Activated naive CD8-positive, alpha-beta T cell treated with anti-CD3 and anti-CD28 coated beads, Interleukin-2, amount 10 ng/mL, durations not matched to agents 7 days and 5 days (primary cell): ENCODE data around the gene LEP. TPM values are rescaled to one million over a fixed set of nuclear protein-coding genes. Genes with fewer than 3 reads are reported as not detected.

Experiments used
- ATAC-seq: fragments of 150-1000 bp; cut with Tn5 transposase; one replicate; pipeline ENCODE4 v1.10.0; 2021; ENCODE audit warnings: low read depth, moderate library complexity
- POLR2A ChIA-PET: fragments of 350-600 bp; sonication (Branson Sonifier 250); formaldehyde crosslinking; loops from one replicate; lab custom pipeline; 2021; ENCODE audit warnings: antibody characterized with exemption; lab: Charles Lee
- DNase-seq: peaks from one replicate; pipeline ENCODE4 v3.0.0; 2021
- H3K27ac Mint-ChIP-seq: one replicate; pipeline ENCODE4 v1.8.0; 2022; ENCODE audit warnings: mild to moderate bottlenecking, mixed read lengths
- H3K27me3 Mint-ChIP-seq: one replicate; pipeline ENCODE4 v1.8.0; 2022; ENCODE audit warnings: mild to moderate bottlenecking, moderate library complexity, mixed read lengths
- H3K36me3 Mint-ChIP-seq: one replicate; pipeline ENCODE4 v1.8.0; 2021; ENCODE audit warnings: mild to moderate bottlenecking, mixed read lengths
- H3K4me1 Mint-ChIP-seq: one replicate; pipeline ENCODE4 v1.8.0; 2021; ENCODE audit warnings: mixed read lengths
- H3K4me3 Mint-ChIP-seq: one replicate; pipeline ENCODE4 v1.8.0; 2022; ENCODE audit warnings: mild to moderate bottlenecking, moderate library complexity, mixed read lengths
- H3K9me3 Mint-ChIP-seq: one replicate; pipeline ENCODE4 v1.8.0; 2021; ENCODE audit warnings: mixed read lengths
- total RNA-seq, 2 experiments: library from RNA; stranded (reverse); gene quantifications; one replicate each; pipeline ENCODE4 v1.2.3, GENCODE V29; 2021

The LEP gene
- total RNA-seq, 2 experiments from 2014 or later, result not detected

DNA sequence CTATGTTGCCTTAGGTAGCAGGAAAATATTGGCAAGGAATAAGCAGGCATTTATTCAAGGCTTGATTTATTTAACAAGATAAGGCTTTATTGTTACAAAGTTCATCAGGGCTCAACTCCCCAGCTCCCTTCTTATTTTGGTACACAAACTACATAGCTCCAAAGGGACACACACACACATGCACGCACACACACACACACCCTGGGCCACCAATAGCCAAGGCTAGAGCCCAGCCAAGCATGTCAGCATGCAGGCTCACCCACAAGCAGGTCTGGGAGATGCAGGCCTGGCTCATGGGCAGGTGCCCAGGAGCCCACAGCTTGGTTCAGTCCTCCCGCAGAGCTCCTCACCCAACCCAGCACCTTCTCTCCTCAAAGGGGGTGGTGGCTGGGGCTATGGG lies 23.4 kb downstream of the LEP start:
- Mint-ChIP-seq H3K27ac (no peak overlapping the region), H3K4me1 (no peaks in the 10 kb centered on the region)
- POLR2A ChIA-PET, result no interaction called here

DNA sequence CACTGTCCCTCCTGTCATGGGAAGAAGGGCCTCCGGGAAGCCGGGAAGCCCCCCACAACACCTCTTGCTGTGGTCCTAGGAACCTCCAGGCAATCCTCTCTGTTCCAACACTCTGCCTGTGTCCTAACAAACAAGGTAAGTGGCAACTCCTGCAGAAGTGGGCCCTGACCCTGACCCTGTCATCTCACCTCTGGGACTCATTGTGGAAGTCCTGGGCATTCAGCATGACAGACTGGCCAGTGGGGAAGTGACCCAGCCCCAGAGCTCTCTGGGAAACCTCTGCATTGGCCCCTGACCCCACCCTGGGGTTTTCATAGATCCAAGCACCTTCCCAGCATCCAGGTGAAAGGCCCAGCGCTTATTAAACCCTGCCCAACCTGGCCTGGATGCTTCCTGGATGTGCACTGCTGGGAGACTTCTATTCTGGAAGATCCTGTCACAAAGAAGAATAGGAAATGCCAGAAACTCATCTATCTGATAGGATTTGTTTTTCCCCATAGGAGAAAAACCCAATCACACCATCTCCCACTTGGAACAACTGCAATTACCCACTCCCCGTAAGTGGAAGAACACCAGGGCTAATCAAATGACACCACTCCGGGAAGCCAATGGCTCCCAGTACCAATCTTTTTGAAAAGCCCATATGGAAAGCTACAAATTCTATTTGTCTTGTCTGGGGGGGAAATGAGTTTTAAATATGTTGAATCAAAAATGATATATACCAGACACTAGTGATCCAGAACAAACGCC lies 24.3 kb downstream of the LEP start:
- POLR2A ChIA-PET, result no interaction called here
- ATAC-seq (no peak), DNase-seq (no peak)
- Mint-ChIP-seq H3K4me1 (no peaks in the 10 kb centered on the region), H3K9me3 (no peaks in the 10 kb centered on the region), H3K36me3 (no peaks in the 10 kb centered on the region), H3K27me3 (peaks cover 30% of the 10 kb centered on the region), H3K27ac (no peak overlapping the region), H3K4me3 (no peak overlapping the region)

More for the DNA sequence above, 23.4 kb downstream of the LEP start:
- ATAC-seq (no peak), DNase-seq (no peak)
- Mint-ChIP-seq H3K36me3 (no peaks in the 10 kb centered on the region), H3K9me3 (no peaks in the 10 kb centered on the region), H3K27me3 (peaks cover 23% of the 10 kb centered on the region), H3K4me3 (no peak overlapping the region)

DNA sequence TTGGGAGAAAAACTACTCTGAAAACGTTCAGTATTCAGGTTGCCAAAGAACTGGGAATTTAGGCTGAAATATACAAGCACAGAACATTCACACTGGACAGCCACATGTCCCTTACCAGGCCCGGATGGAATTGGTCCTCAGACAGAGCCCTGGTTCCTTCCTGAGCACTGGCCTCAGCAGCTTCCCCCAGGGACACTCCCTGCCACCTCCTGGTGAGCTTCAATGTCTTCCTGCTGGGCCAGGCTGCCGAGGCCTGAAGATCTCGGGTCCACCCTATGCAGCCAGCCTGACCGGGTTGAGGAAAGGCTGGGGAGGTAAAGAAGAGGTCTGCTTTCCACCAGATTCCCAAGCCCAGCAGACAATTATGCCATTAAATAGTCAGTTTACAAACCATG lies 24.8 kb downstream of the LEP start:
- ATAC-seq (no peak), DNase-seq (no peak)
- H3K4me3 Mint-ChIP-seq, result no peak overlapping the region
- H3K4me1 Mint-ChIP-seq, result no peaks in the 10 kb centered on the region
- no peaks in the 10 kb centered on the region for H3K36me3 Mint-ChIP-seq
- H3K9me3 Mint-ChIP-seq, result no peaks in the 10 kb centered on the region
- no peak overlapping the region for H3K27ac Mint-ChIP-seq
- H3K27me3 Mint-ChIP-seq, result peaks cover 35% of the 10 kb centered on the region
- POLR2A ChIA-PET, result no interaction called here

DNA sequence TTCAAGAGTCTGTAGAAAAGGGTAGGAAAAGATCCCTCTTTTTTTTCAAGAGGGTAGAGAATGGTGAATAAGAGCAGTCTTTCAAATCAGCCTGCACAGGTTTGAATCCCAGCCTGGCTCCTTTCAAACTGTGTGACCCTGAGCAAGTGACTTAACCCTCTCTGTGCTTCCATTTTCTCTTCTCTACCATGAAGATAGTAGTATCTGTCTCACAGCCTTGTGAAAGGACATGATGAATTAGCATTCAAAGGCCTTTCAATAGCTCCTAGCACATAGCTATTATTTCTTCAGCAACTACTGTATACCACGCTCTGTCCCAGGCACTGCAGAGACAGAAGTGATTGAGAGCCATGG lies 25.4 kb downstream of the LEP start:
- peaks cover 3% of the 10 kb centered on the region for H3K4me1 Mint-ChIP-seq
- ATAC-seq, result no peak
- POLR2A ChIA-PET, result no interaction called here
- peaks cover 40% of the 10 kb centered on the region for H3K27me3 Mint-ChIP-seq
- no peaks in the 10 kb centered on the region for H3K36me3 Mint-ChIP-seq
- no peak overlapping the region for H3K27ac Mint-ChIP-seq
- H3K4me3 Mint-ChIP-seq, result no peak overlapping the region
- DNase-seq, result no peak
- no peaks in the 10 kb centered on the region for H3K9me3 Mint-ChIP-seq

DNA sequence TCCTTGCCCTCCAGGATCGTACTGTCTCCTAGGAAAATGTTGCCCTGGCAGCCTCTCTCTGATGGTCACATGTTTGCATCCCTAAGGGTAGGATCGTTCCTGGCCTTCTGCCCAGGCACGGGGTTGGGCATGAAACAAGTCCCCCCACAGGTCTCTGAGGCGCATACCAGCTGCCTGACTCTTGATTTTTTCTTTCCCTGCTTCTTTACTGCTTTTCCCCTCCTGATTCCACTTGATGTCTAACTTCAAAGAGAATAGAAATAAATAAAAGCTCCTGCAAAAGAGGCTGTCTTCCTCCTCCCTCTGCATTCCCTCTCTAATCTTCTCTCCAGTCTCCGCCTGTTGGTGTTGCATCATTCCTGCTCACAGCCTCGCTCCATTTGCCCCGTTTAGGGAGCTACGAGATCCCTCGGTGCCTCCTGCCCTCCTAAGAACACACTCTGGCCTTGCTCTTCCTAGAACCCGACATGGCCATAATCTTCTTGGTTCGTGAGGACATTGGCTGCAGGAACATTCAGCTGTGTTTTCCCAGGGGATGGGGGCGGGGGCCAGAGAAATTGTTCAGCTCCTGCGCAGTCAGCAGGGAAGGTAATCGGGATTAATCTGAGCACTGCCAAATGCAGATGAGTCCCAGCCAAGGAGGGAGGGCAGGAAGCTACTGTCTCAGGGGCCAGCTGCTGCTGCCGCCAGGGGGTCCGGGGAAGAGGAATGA lies 26.0 kb downstream of the LEP start:
- POLR2A ChIA-PET, result no interaction called here
- ATAC-seq (no peak), DNase-seq (no peak)
- H3K27me3 Mint-ChIP-seq, result peaks cover 40% of the 10 kb centered on the region
- no peaks in the 10 kb centered on the region for H3K9me3 Mint-ChIP-seq
- H3K27ac Mint-ChIP-seq, result no peak overlapping the region
- peaks cover 3% of the 10 kb centered on the region for H3K4me1 Mint-ChIP-seq
- no peaks in the 10 kb centered on the region for H3K36me3 Mint-ChIP-seq
- no peak overlapping the region for H3K4me3 Mint-ChIP-seq

DNA sequence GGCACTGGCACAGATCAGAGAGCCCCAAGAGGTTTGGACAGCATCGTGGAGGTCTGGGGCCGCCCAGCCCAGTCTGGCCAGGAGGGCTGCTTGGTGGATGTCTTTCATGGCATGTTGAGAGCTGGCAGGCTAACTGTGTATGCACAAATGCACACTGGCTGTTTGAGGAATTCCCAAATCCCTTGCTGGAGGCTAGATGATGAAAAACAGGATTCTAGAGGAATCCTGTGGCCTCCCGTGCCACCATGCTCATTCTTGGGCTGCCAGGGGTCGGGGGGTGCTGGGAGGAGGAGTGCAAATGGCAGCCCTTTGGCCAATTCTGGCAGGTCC lies 26.5 kb downstream of the LEP start:
- Mint-ChIP-seq H3K27ac (no peak overlapping the region), H3K27me3 (peaks cover 44% of the 10 kb centered on the region), H3K9me3 (no peaks in the 10 kb centered on the region), H3K4me1 (peaks cover 3% of the 10 kb centered on the region), H3K4me3 (no peak overlapping the region), H3K36me3 (no peaks in the 10 kb centered on the region)
- no peak for DNase-seq
- ATAC-seq, result no peak
- POLR2A ChIA-PET, result no interaction called here

DNA sequence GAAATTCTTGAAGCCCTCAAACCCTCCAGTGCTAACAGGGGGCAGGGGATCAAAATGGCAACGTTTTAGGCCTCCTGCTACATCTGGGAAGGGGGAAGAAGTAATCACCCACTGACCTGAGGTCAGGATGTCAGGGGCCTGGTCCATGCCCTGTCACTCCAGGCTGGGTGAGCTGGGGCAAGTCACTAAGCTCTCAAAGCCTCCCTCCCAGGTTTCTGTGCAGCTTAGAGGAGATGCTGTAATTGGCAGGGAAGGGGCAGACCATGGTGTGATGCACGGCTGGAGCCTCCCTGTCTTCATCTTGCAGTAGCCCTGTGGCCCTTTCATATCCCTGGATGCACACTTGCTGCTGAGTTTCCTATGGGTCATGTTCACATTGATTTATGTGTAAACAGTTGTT lies 27.2 kb downstream of the LEP start:
- Mint-ChIP-seq H3K36me3 (no peaks in the 10 kb centered on the region), H3K9me3 (no peaks in the 10 kb centered on the region), H3K27me3 (peaks cover 49% of the 10 kb centered on the region), H3K4me3 (no peak overlapping the region), H3K4me1 (peaks cover 3% of the 10 kb centered on the region), H3K27ac (no peak overlapping the region)
- ATAC-seq (no peak), DNase-seq (no peak)
- POLR2A ChIA-PET, result no interaction called here

DNA sequence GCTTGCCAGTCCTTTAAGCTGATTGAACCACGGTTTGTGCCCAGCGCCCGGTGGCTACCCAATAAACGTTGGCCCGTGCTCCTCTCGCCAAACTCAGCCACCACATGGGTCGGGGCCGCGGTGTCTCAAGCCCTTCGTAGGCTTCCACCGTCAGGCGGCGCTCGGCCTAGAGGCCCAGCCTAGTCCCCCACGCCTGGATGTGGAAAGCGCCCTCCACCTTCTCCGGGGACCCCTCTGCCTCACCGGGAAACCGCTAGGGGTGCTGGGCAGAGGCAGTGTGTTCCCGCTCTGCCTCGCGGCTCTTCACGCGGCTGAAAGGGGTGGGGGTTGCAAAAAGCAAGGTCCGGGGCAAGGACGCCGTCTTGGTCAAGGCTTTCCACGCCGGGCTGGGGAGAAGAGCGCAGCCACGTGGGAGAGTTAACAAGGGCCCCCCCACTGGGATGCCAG lies 29.8 kb downstream of the LEP start:
- Mint-ChIP-seq H3K27ac (no peak overlapping the region), H3K9me3 (no peaks in the 10 kb centered on the region), H3K4me1 (peaks cover 3% of the 10 kb centered on the region), H3K4me3 (peak overlapping the region; percentile 70), H3K36me3 (no peaks in the 10 kb centered on the region), H3K27me3 (peaks cover 54% of the 10 kb centered on the region)
- ATAC-seq (peak; percentile 37), DNase-seq (no peak)
- POLR2A ChIA-PET, result no interaction called here

DNA sequence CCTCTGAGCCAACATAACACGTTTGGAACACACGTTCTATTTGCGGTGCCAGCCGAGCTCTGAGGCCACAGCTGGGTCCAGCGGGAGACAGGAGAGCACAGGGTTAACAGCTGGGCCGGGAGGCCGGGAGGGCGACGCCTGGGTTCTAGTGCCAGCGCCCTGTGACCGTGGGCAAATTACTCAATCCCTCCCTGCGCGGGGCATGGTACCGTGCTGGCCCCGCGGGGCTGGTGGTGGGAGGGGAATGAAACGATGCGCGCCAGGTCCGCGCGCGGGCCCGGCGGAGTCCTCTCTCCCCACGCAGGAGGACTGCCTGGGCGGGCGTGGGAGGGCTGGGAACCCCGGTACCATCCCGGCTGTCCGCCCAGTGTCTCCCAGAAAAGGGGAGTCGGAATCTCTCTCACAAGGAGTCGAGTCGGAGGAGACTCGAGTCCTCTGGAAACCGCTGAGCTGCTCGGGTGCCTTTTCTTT lies 30.4 kb downstream of the LEP start:
- ATAC-seq (peak; percentile 22), DNase-seq (no peak)
- Mint-ChIP-seq H3K36me3 (no peaks in the 10 kb centered on the region), H3K27me3 (peaks cover 48% of the 10 kb centered on the region), H3K27ac (no peak overlapping the region), H3K4me1 (peaks cover 6% of the 10 kb centered on the region), H3K4me3 (peak overlapping the region; percentile 70), H3K9me3 (no peaks in the 10 kb centered on the region)
- POLR2A ChIA-PET, result interaction anchor here (0.7 kb wide), 1 partner anchor 50 kb away, joined by 5 read pairs; no protein-coding TSS in a partner anchor

DNA sequence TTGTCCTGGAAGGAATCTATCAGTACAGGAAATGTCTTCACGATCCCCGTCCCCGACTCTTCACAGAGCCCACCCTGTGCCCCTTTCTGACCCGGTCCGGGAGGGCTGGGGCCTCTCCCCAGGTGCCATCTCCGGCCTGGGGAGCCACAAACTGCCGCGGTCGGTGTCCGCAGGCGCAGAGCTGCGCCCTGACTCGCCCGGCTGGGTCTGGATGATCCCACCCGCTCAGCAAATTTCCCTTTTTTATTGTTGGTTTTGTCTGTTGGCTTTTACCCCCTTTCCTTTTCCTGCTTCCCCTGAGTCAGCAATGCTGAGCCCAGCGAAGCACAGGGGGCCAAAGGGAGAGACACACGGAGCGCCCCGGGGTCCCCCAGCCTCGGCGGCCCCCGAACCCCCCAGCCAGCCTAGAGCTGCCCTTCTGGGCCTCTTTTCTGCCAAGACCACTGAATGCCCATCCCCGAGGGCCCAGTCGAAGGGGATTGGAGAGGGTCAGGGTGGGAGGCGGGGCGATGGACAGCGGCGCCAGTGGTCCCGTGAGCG lies 30.9 kb downstream of the LEP start:
- no peak overlapping the region for H3K27ac Mint-ChIP-seq
- POLR2A ChIA-PET, result interaction anchor here (0.7 kb wide), 1 partner anchor 49 kb away, joined by 5 read pairs; no protein-coding TSS in a partner anchor
- H3K9me3 Mint-ChIP-seq, result no peaks in the 10 kb centered on the region
- H3K36me3 Mint-ChIP-seq, result no peaks in the 10 kb centered on the region
- peaks cover 46% of the 10 kb centered on the region for H3K27me3 Mint-ChIP-seq
- peak overlapping the region; percentile 18 for H3K4me3 Mint-ChIP-seq
- peaks cover 6% of the 10 kb centered on the region for H3K4me1 Mint-ChIP-seq
- DNase-seq (no peak), ATAC-seq (no peak)

DNA sequence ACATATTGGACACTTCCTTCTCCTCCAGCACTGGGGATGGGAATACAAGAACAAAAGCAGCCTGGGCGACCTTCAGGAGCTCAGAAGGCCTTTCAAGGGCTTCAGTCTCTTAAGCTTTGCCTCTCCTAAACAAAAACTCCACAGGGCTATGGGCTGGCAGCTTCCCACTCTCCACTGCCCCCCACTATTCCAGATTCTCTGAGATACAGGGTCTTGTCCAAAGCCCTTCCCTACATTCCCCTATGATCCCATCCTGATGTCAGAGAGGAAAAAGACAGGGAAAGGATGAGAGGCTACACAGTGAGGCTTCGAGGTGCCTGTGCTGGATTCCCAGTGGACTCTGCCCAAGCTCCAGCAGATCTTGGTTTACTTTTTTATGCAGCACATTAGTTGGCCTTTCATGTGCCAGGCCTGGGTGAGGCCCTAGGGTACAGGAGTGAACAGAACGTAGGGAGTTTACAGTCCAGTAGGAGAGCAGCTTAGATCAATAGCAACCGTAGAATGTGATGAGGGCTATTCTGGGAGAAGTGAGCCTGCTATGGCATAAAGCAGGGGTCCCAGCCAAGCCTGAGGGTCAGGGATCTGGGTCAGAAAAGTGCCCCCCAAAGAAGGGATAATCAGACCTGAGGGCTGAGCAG lies 33.3 kb downstream of the LEP start:
- Mint-ChIP-seq H3K4me1 (peaks cover 6% of the 10 kb centered on the region), H3K27ac (no peak overlapping the region), H3K36me3 (no peaks in the 10 kb centered on the region), H3K4me3 (no peak overlapping the region), H3K27me3 (peaks cover 34% of the 10 kb centered on the region), H3K9me3 (peaks cover 4% of the 10 kb centered on the region)
- ATAC-seq (no peak), DNase-seq (no peak)
- POLR2A ChIA-PET, result no interaction called here

DNA sequence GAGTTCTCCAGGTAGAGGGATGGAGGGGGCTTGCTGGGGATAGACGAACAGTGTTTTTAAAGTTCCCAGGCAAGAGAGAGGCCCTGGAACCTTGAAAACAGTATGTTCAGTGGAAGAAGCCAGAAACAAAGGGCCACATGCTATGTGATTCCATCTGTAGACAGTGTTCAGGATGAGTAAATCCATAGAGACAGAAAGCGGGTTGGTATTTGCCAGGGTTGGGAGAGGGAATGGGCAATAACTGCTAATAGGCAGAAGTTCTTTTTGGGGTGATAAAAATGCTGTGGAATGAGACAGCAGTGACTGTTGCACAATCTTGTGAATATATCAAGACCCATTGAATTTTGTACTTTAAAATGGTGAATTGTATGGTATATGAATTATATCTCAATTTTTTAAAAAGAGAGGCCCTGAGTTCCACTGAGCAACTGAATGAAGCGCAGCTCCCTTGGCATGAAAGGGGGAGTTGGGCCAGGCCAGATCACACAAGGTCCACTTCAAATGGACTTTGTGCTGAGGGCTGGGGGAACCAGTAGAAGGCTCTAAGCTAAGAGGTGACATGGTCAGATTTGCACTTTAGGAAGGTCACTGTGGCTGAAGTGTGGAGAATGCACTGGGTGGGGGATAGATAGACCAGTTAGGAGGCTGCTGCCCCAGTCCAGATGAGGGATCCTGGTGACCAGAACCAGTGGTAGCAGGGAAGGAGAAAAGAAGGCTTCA lies 34.0 kb downstream of the LEP start:
- no peak for ATAC-seq
- no peak overlapping the region for H3K27ac Mint-ChIP-seq
- peaks cover 30% of the 10 kb centered on the region for H3K27me3 Mint-ChIP-seq
- peaks cover 6% of the 10 kb centered on the region for H3K4me1 Mint-ChIP-seq
- H3K9me3 Mint-ChIP-seq, result peaks cover 9% of the 10 kb centered on the region
- DNase-seq, result no peak
- POLR2A ChIA-PET, result no interaction called here
- no peak overlapping the region for H3K4me3 Mint-ChIP-seq
- no peaks in the 10 kb centered on the region for H3K36me3 Mint-ChIP-seq

DNA sequence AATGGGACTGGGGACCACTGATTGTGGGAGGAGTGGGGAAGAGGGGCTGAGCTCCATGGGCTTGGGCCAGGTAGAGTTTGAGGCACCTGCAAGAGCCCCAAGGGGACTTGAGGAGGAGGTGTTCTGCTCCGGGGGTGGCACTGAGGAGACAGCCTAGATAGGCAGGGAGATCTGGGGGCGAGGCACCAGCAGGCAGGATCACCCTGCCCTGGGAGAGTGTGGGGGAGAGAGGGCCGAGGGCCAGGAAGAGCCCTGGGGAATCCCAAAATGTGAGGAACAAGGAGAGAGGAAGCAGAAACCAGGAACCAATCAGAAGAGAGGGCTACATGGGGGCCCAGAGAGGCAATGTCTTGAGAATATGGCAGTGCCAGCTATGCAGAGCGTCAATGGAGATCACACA lies 34.6 kb downstream of the LEP start:
- H3K4me3 Mint-ChIP-seq, result no peak overlapping the region
- peaks cover 23% of the 10 kb centered on the region for H3K27me3 Mint-ChIP-seq
- peaks cover 6% of the 10 kb centered on the region for H3K4me1 Mint-ChIP-seq
- no peak for DNase-seq
- POLR2A ChIA-PET, result no interaction called here
- peaks cover 10% of the 10 kb centered on the region for H3K9me3 Mint-ChIP-seq
- no peaks in the 10 kb centered on the region for H3K36me3 Mint-ChIP-seq
- ATAC-seq, result no peak
- H3K27ac Mint-ChIP-seq, result no peak overlapping the region
